HepG2 (cell line): ENCODE results near the gene PRSS38.

Source experiments
- EEA1 ChIP-seq: sonication (generic); formaldehyde crosslinking; IDR thresholded peaks from 2 replicates; pipeline ENCODE4 v1.5.1; 2020; ENCODE audit warnings: mild to moderate bottlenecking, missing genetic modification reagents, borderline replicate concordance
- NFIC ChIP-seq: IDR thresholded peaks from 2 replicates; pipeline ENCODE4 v1.6.1; 2012; ENCODE audit warnings: mild to moderate bottlenecking, low read length, inconsistent platforms
- ZKSCAN1 ChIP-seq: fragments of 150-350 bp; IDR thresholded peaks from 2 replicates; pipeline ENCODE4 v1.6.1; 2014; ENCODE audit warnings: low read length
- ZNF101 ChIP-seq: sonication (generic); formaldehyde crosslinking; IDR thresholded peaks from 2 replicates; pipeline ENCODE4 v1.4.0; 2020; ENCODE audit warnings: mild to moderate bottlenecking, low read depth, missing genetic modification reagents, borderline replicate concordance
- ZNF510 ChIP-seq: sonication (generic); formaldehyde crosslinking; IDR thresholded peaks from 2 replicates; pipeline ENCODE4 v1.4.0; 2020; ENCODE audit warnings: low read depth, mild to moderate bottlenecking, missing genetic modification reagents
- ZNF589 ChIP-seq: sonication (generic); formaldehyde crosslinking; conservative IDR thresholded peaks from 2 replicates; pipeline ENCODE4 v1.8.0; 2022; ENCODE audit warnings: mild to moderate bottlenecking, moderate library complexity, missing genetic modification reagents
- TF ChIP-seq, protein P1 (sequence below): sonication (generic); formaldehyde crosslinking; IDR thresholded peaks from 2 replicates; pipeline ENCODE4 v1.4.0; 2020; ENCODE audit warnings: missing genetic modification reagents, borderline replicate concordance

DNA sequence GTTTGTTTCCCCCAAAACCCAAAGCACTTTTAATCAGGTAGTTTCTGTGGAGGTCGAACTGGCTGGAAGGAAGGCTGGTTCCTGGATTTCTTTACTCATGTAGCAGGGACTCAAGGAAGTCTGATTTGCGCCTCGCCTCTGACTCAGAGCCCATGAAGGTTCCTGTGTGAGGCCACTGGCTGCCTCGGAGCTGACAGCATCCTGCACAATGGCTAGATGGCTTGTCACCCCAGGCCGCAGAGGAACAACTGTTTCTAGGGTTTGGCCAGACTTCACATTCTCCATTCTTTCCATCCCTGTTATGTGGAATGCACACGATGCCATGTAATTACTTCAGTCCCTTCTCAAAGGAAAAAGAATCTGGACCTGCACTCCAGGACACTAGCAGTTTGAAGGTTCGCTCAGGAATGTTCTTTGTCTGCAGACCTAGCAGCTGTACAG is 39.1 kb upstream of the PRSS38 start:
- TF ChIP-seq ZNF510 (CRISPR knock-in tag) (no peak), ZNF589 (CRISPR knock-in tag) (no peak), NFIC (no peak), ZKSCAN1 (no peak), EEA1 (CRISPR knock-in tag) (no peak), ZNF101 (CRISPR knock-in tag) (no peak)
- TF ChIP-seq, protein P1, sequence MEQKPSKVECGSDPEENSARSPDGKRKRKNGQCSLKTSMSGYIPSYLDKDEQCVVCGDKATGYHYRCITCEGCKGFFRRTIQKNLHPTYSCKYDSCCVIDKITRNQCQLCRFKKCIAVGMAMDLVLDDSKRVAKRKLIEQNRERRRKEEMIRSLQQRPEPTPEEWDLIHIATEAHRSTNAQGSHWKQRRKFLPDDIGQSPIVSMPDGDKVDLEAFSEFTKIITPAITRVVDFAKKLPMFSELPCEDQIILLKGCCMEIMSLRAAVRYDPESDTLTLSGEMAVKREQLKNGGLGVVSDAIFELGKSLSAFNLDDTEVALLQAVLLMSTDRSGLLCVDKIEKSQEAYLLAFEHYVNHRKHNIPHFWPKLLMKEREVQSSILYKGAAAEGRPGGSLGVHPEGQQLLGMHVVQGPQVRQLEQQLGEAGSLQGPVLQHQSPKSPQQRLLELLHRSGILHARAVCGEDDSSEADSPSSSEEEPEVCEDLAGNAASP (CRISPR knock-in tag), result no peak
